Breast epithelium (tissue), 3 donors: ENCODE data around the gene TOR1AIP1.

ENCODE experiments used
- CTCF ChIP-seq, 3 donors: fragments of 450-650 bp; IDR thresholded peaks; one replicate each; pipeline ENCODE4 v1.5.1; 2016 to 2017; ENCODE audit warnings: antibody characterized with exemption in 3 of 3, mild to moderate bottlenecking in 3 of 3, moderate library complexity in 3 of 3
- POLR2AphosphoS5 ChIP-seq, 3 donors: sonication (generic); formaldehyde crosslinking; IDR thresholded peaks; one replicate each; pipeline ENCODE4 v1.6.1; 2017; ENCODE audit warnings: antibody characterized with exemption in 3 of 3

GRCh38 chr1:179853102-179853501 lies 29.0 kb upstream of the TOR1AIP1 start:
- TF ChIP-seq CTCF (IDR thresholded peaks at IDR 0.05) (no peak), POLR2AphosphoS5 (IDR thresholded peaks at IDR 0.05) (no peak)
